Renal pelvis (tissue), 4 donors: ENCODE data around the gene SELP. TPM values are rescaled to one million over a fixed set of nuclear protein-coding genes. Genes with fewer than 3 reads are reported as not detected.
A peak's percentile ranks its signal among the peaks of the same experiment; 100 is the strongest.

Experiments
- DNase-seq: peaks from one replicate; pipeline ENCODE4 v3.0.0-alpha.2; 2013
- polyA plus RNA-seq, 3 donors: library from polyadenylated mRNA; unstranded; fragments of 120-200 nt; gene quantifications; one replicate each; pipeline ENCODE4 v1.2.1, GENCODE V29; 2013; ENCODE audit not compliant: insufficient read length in 3 of 3

The SELP gene
- polyA plus RNA-seq, 3 donors: 4.9 to 7.1 (median 5.3) TPM

GRCh38 chr1:169623132-169623926, 6.6 kb downstream of the SELP start:
- no peak for DNase-seq

GRCh38 chr1:169620565-169620964, 9.4 kb downstream of the SELP start:
- no peak for DNase-seq

- no peak for DNase-seq
Measured at GRCh38 chr1:169618367-169618766, 11.6 kb downstream of the SELP start.

- DNase-seq: no peak
Measured at GRCh38 chr1:169615803-169616202, 14.1 kb downstream of the SELP start.

GRCh38 chr1:169610858-169611257, 19.1 kb downstream of the SELP start:
- DNase-seq: no peak

- DNase-seq: peak; percentile 4
Measured at GRCh38 chr1:169610108-169610507, 19.8 kb downstream of the SELP start.

GRCh38 chr1:169608226-169608625, 21.7 kb downstream of the SELP start:
- DNase-seq: no peak

GRCh38 chr1:169604781-169605560, 25.0 kb downstream of the SELP start:
- DNase-seq: no peak

GRCh38 chr1:169601096-169601881, 28.6 kb downstream of the SELP start:
- DNase-seq: no peak

GRCh38 chr1:169595764-169596711, 33.9 kb downstream of the SELP start:
- peak; percentile 30 for DNase-seq

GRCh38 chr1:169594391-169594790, 35.5 kb downstream of the SELP start:
- DNase-seq: no peak

GRCh38 chr1:169590932-169591331, 39.0 kb downstream of the SELP start:
- DNase-seq: no peak

GRCh38 chr1:169588785-169589485, 41.0 kb downstream of the SELP start:
- DNase-seq: no peak

- no peak for DNase-seq
Measured at GRCh38 chr1:169588112-169588511, 41.8 kb downstream of the SELP start.

- DNase-seq: peak; percentile 54
Measured at GRCh38 chr1:169586395-169587255, 43.3 kb downstream of the SELP start, which contains the start of gene F5. Gene F5 (minus strand): TSS chr1:169586481. CDS start chr1:169586386, 95 bp downstream.

- no peak for DNase-seq
Measured at GRCh38 chr1:169586067-169586394, 43.9 kb downstream of the SELP start.

GRCh38 chr1:169585181-169585580, 44.7 kb downstream of the SELP start:
- no peak for DNase-seq

- no peak for DNase-seq
Measured at GRCh38 chr1:169584483-169585144, 45.3 kb downstream of the SELP start.
